ENCODE data around the gene DNAJC16.

- TF ChIP-seq CTCF (IDR thresholded peaks at IDR 0.05): no peak
- TF ChIP-seq EP300 (IDR thresholded peaks at IDR 0.05): no peak
- no peak for TF ChIP-seq POLR2AphosphoS5 (IDR thresholded peaks at IDR 0.05)
Observed at GRCh38 chr1:15542388-15543250, 16.0 kb downstream of the DNAJC16 start.
